Stomach smooth muscle (tissue), 2 donors: ENCODE measurements around the gene GPS2.

Experiments used
- H3K27ac ChIP-seq: one replicate; pipeline ENCODE4 v1.7.0; 2013; ENCODE audit warnings: mild to moderate bottlenecking, low read length, inconsistent platforms
- H3K27me3 ChIP-seq, 2 donors: one replicate each; pipeline ENCODE4 v1.7.0; 2013; ENCODE audit warnings: low read length in 2 of 2; ENCODE audit not compliant: insufficient read depth in 2 of 2, control insufficient read depth in 1 of 2
- H3K36me3 ChIP-seq, 2 donors: one replicate each; pipeline ENCODE4 v1.7.0; 2013; ENCODE audit warnings: low read length in 2 of 2; ENCODE audit not compliant: control insufficient read depth in 2 of 2, insufficient read depth in 2 of 2
- H3K4me1 ChIP-seq: one replicate; pipeline ENCODE4 v1.7.0; 2013; ENCODE audit warnings: low read length; ENCODE audit not compliant: control insufficient read depth, insufficient read depth
- H3K4me3 ChIP-seq, 2 donors: one replicate each; pipeline ENCODE4 v1.7.0; 2013; ENCODE audit warnings: low read length in 2 of 2
- H3K9ac ChIP-seq, 2 donors: one replicate each; pipeline ENCODE4 v1.7.0; 2013; ENCODE audit warnings: low read length in 2 of 2, mild to moderate bottlenecking in 1 of 2
- H3K9me3 ChIP-seq, 2 donors: one replicate each; pipeline ENCODE4 v1.7.0; 2013; ENCODE audit warnings: low read length in 2 of 2; ENCODE audit not compliant: control insufficient read depth in 2 of 2
- donor health status: healthy.
- donor health status: Pancreatic carcinoma.

GPS2 gene

DNA sequence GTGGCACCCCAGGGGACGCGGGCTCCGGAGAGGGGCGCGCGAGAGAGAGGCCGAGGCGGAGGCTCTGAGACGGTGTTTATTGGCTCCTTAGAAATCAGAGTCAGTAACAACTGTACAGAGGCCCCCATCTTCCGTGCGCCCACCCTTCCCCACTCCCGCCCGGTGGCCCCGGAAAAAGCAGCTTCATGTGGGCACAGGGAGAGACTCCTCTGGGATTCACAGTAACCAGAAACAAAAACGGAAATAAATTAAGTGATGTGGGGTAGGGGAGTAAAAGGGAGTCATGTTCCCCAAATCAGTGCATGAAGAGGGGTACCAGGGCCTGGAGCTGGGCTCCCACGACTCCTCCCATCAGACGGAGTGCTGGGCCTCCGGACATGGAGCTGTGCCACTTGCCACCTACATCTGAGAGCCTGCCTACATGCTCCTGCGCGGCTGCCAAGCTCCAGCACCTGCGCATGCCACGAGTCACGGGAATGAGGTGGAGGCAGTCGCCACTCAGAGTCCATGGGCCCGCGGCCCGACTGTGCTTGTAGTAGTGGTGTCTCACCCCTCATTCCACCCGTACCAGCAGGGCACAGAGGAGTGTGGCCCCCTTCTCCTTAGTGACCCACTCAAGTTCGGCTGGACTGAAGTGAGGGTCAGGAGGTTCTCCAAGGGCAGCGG lies 543 bp upstream of the GPS2 start:
- Histone ChIP-seq H3K9me3 (no peaks in the 10 kb centered on the region), H3K36me3 (peaks cover 56% of the 10 kb centered on the region in 2 donors), H3K27ac (peak overlapping the region; percentile 93), H3K4me1 (peaks cover 29% of the 10 kb centered on the region), H3K9ac (peak overlapping the region; percentile 86 to 90), H3K4me3 (peak overlapping the region; percentile 44 to 90), H3K27me3 (no peaks in the 10 kb centered on the region)

DNA sequence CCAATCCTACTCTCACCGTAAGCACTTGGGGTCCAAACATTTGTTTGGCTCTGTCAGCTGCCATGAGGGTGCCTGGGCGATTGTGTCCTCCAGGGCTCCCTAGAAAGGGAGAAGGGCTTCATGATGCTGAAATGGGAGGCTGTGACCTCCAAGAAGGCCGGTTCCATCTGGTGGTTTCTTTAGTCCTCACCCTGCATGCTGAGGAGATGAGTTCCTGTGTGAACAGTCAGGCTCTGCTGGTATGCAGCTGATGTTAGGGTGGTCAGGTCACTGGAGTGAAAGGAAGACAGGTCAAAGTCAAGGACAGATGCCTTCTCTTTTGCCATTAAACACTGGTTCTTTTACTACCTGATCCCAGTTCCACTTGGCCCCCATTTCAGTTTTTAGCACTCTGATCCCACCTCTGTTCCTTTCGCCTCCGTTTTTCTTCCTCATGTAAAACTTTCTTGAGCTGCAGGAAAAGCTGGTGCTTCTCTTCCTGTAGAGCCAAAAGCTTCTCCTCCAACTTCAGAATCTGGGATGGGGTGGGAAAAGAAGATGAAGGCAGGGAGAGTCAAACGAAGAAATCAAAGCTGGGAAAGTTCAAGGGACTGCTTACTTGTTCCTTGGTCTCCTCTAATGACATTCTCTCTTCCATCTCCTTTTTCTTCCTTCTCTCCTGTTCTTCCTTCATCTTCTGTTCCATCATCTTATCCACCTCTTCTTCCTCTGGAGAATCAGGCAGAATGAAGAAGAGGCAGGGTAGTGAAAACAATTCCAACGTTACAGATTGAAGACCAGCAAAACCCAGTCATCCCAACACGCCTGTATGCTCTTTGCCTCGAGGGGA lies 1.1 kb downstream of the GPS2 start:
- peak overlapping the region; percentile 86 to 90 for H3K9ac ChIP-seq
- H3K4me1 ChIP-seq, result peaks cover 38% of the 10 kb centered on the region
- peak overlapping the region; percentile 93 for H3K27ac ChIP-seq
- H3K4me3 ChIP-seq, result peak overlapping the region; percentile 88 to 90
- peaks cover 61 to 63% of the 10 kb centered on the region in 2 donors for H3K36me3 ChIP-seq
- H3K27me3 ChIP-seq, result no peaks in the 10 kb centered on the region
- no peaks in the 10 kb centered on the region for H3K9me3 ChIP-seq

DNA sequence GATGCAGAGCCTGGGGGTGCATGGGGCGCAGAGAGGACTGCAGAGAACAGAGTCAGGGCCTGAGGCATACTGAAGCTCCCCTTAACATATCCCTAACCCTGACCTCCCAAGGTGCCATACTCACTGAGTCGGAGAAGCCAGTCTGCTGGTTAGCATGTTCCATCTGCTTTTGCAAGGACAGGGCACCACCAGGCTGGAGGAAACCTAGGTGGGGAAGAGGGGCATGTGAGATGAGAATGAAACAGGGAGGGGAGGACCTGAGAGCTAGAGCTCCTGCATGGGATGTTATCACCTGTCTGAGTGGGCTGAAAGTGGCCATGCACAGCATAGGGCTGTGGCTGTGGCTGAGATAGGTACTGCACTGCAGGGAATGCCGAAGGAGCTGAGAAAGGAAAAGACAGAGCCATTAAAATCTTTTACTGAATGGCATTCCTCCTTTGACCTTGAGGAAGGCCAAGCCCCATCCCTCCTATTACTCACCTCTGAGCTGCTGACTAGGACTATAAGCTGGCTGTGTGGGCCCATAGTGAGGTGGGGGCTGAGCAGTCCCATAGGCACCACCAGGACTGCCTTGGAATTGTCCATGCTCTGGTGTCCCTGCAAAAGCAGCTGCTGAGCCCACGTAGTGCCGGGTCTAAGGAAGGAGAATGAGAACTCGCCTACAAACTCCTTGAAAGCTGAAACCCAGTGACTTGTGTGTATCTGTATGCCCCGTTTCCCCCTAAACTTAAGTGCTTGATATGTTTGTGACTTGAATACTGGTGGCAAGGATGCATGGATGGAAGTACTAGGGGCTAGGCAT lies 1.9 kb downstream of the GPS2 start:
- H3K36me3 ChIP-seq, result peaks cover 52 to 55% of the 10 kb centered on the region in 2 donors
- peak overlapping the region; percentile 42 to 86 for H3K9ac ChIP-seq
- H3K4me1 ChIP-seq, result peaks cover 46% of the 10 kb centered on the region
- peak overlapping the region in 1 of 2 donors; percentile 90 for H3K4me3 ChIP-seq
- no peaks in the 10 kb centered on the region for H3K9me3 ChIP-seq
- H3K27ac ChIP-seq, result peak overlapping the region; percentile 53
- no peaks in the 10 kb centered on the region for H3K27me3 ChIP-seq

DNA sequence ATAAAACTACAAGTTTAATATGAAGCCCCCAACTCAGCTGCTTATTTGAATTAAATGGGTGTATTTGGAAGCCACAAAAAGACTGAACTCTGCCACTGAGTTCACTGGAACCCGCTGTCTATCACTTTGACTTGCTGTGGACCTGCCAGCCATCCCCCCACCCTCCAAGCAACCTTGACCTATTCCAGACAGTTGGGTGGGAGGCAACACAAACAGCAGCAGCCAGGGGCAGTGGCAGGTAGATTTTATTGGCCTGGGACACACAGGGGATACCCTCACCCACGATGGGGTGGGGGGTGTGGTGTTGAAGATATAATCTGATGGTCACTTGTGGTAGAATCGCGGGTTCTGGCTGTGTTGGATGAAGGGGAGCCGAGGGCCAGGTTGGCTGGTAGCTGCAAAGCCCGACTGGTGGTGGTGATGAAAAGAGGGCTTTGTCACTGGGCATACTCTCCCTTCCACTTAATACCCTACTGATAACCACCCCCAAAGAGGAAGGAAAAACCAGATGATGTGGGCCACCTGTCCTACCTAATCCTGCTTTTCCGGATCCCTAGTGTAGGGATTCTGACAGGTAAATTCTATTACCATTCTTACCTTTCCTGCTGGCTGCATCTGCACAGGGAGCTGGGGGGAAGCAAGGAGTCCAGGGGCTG lies 2.6 kb downstream of the GPS2 start:
- H3K4me1 ChIP-seq, result peaks cover 49% of the 10 kb centered on the region
- H3K36me3 ChIP-seq, result peaks cover 46 to 48% of the 10 kb centered on the region in 2 donors
- no peaks in the 10 kb centered on the region for H3K9me3 ChIP-seq
- no peak overlapping the region for H3K9ac ChIP-seq
- H3K27me3 ChIP-seq, result no peaks in the 10 kb centered on the region
- H3K27ac ChIP-seq, result peak overlapping the region; percentile 53
- no peak overlapping the region for H3K4me3 ChIP-seq

DNA sequence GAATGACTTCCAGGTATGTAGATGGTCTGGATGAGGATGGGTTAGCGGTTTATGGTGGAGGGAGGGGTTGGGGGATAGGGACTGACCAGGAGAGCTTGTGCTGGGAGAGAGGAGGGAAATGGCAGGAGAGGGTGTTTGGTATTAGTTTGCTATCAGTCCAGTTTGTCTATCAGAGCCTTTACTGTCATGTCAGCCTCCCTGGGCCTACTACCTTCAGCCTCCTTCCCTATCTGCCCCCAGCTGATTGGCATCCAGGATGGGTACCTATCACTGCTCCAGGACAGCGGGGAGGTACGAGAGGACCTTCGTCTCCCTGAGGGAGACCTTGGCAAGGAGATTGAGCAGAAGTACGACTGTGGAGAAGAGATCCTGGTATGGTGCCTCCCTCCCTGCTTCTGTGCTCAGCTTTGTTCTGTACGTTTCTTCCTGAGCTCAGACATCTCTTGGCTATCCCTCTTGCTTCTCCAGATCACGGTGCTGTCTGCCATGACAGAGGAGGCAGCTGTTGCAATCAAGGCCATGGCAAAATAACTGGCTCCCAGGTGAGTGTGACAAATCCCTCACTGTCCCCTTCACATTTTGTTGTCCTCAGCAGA lies 4.0 kb downstream of the GPS2 start:
- Histone ChIP-seq H3K27ac (no peak overlapping the region), H3K9me3 (no peaks in the 10 kb centered on the region), H3K27me3 (no peaks in the 10 kb centered on the region), H3K9ac (no peak overlapping the region), H3K36me3 (peaks cover 39 to 45% of the 10 kb centered on the region in 2 donors), H3K4me3 (no peak overlapping the region), H3K4me1 (peaks cover 49% of the 10 kb centered on the region)

DNA sequence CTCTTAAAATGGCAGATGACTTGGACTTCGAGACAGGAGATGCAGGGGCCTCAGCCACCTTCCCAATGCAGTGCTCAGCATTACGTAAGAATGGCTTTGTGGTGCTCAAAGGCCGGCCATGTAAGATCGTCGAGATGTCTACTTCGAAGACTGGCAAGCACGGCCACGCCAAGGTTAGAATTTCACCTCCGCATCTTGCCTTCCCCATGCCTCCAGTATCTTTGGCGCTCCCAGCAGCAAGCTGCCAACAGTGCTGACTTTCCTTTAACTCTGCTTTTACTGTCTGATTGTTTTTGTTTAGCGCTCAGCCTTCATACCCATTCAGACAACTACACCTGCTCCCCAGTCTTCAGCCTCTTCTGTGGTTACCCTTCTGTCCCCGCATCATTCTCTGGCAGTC lies 5.5 kb downstream of the GPS2 start:
- no peak overlapping the region for H3K9ac ChIP-seq
- H3K4me3 ChIP-seq, result no peak overlapping the region
- H3K27me3 ChIP-seq, result no peaks in the 10 kb centered on the region
- H3K4me1 ChIP-seq, result peaks cover 39% of the 10 kb centered on the region
- no peaks in the 10 kb centered on the region for H3K9me3 ChIP-seq
- peak overlapping the region; percentile 95 for H3K27ac ChIP-seq
- peaks cover 39 to 43% of the 10 kb centered on the region in 2 donors for H3K36me3 ChIP-seq

DNA sequence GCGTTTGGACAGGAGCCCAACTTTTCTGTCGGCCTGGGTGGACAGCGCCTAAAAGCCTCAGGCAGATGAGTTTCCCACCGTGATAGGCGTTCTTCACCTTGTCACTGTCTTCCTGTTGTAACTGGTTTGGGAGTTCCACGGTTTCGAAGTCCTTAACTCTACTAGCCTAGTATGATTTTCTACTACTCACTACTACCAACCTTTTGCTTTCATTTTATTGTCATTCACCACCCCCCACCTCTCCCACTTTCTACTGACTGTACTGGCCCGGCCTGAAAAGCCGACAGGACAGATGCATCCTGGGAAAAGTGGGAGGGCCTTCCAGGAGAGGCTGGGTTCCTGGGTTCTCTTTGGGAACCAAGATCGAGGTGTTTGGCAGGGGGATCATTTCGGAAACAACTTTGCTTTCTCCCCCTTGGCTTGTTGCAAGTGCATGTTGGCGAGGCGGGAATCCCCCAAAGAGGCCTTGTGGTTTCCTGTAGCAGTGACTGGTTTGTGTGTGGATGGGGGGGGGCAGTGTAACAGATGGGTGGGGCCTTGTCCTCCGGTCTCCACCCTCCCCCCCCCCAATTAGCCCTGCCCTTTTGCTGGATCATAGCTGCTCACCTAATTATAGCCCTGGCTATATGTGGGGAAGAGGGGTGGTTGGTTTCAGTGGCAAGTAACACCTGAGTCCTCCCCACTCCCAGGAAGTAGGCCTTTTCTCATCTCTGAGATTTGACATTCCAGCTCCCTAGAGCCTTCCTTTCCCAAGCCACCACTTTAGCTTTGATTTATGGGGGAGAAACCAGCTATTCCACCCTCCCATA lies 6.3 kb downstream of the GPS2 start:
- Histone ChIP-seq H3K9me3 (no peaks in the 10 kb centered on the region), H3K36me3 (peaks cover 36 to 40% of the 10 kb centered on the region in 2 donors), H3K4me1 (peaks cover 31% of the 10 kb centered on the region), H3K4me3 (peak overlapping the region; percentile 84 to 96), H3K27me3 (no peaks in the 10 kb centered on the region), H3K27ac (peak overlapping the region; percentile 95), H3K9ac (peak overlapping the region; percentile 79 to 98)

DNA sequence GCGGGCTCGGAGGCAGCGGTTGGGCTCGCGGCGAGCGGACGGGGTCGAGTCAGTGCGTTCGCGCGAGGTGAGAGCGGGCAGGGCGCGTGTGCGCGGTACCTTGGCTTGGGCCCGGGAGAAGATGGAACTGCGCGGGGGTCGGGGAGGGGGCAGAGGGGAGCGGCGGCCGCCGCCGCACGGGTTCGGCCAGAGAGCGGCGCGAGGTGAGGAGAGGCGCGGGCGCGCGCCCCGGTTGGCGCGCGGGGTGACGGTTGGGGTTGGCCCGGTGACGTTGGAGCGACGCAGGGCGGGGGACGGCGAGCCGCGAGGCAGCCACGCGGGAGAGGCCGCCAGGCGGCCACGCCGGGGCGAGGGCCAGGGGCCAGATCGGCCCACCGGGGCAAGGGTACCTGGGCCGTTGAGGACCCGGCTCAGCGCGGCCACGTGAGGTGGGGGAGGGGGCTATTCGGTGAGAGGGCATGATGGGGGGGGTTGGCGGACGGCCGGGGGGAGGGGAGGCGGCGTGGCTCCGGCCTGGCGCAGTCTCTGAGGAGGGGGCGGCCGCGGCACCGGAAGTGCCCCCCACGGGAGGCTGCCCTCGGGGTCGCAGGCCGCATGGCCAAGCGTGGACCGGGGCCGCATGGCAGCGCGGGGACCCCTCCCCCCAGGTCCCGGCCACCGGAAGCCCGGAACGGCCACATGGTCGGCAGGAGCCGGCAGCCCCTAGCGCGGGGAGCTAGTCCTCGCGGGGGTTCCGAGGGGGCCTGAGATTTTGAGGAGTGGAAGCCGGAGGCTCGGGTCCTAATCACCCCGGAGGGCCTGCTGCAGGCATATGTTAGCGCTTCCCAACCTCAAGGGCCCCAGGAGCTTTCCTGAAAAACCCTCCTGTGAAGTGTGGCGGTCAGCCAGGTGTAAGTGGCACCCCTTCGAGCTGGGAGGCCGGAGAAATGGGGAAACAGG lies 7.2 kb downstream of the GPS2 start:
- no peaks in the 10 kb centered on the region for H3K27me3 ChIP-seq
- no peaks in the 10 kb centered on the region for H3K9me3 ChIP-seq
- H3K27ac ChIP-seq, result peak overlapping the region; percentile 95
- H3K4me3 ChIP-seq, result peak overlapping the region; percentile 84 to 96
- H3K36me3 ChIP-seq, result peaks cover 27 to 31% of the 10 kb centered on the region in 2 donors
- H3K9ac ChIP-seq, result peak overlapping the region; percentile 79 to 98
- H3K4me1 ChIP-seq, result peaks cover 23% of the 10 kb centered on the region
